Inflammatory macrophage treated with lipopolysaccharide for 4 hours (primary cell): ENCODE results near the gene SYTL4.

Experiments used
- DNase-seq: peaks from one replicate; pipeline ENCODE4 v3.0.0-alpha.2; 2020

The SYTL4 gene

GRCh38 chrX:100687128-100687527 is 44.8 kb downstream of the SYTL4 start:
- DNase-seq, result no peak

- DNase-seq, result no peak
These were observed 46.0 kb downstream of the SYTL4 start for GRCh38 chrX:100685997-100686305.

GRCh38 chrX:100685284-100685996 is 46.5 kb downstream of the SYTL4 start:
- peak; percentile 63 for DNase-seq

- no peak for DNase-seq
These were observed 49.0 kb downstream of the SYTL4 start for GRCh38 chrX:100682939-100683338.

GRCh38 chrX:100681599-100681998 is 50.3 kb downstream of the SYTL4 start:
- DNase-seq, result no peak

- DNase-seq, result no peak
These were observed 51.2 kb downstream of the SYTL4 start for GRCh38 chrX:100680756-100681155.

- no peak for DNase-seq
These were observed 54.2 kb downstream of the SYTL4 start for GRCh38 chrX:100677611-100678181.

- DNase-seq, result peak; percentile 56
These were observed 57.2 kb downstream of the SYTL4 start for GRCh38 chrX:100674705-100675104.

- peak; percentile 25 for DNase-seq
These were observed 58.4 kb downstream of the SYTL4 start for GRCh38 chrX:100673397-100673953.

GRCh38 chrX:100672966-100673365 is 59.0 kb downstream of the SYTL4 start:
- DNase-seq, result no peak

- no peak for DNase-seq
These were observed 68.3 kb downstream of the SYTL4 start for GRCh38 chrX:100663642-100664041.

- DNase-seq, result peak; percentile 48
These were observed 69.1 kb downstream of the SYTL4 start for GRCh38 chrX:100662796-100663195.

GRCh38 chrX:100662170-100662569 is 69.8 kb downstream of the SYTL4 start:
- no peak for DNase-seq

GRCh38 chrX:100659431-100660137 is 72.3 kb downstream of the SYTL4 start:
- DNase-seq, result no peak

GRCh38 chrX:100658941-100659381 is 73.0 kb downstream of the SYTL4 start:
- DNase-seq, result peak; percentile 10

- no peak for DNase-seq
These were observed 77.7 kb downstream of the SYTL4 start for GRCh38 chrX:100654261-100654660.

GRCh38 chrX:100652266-100652665 is 79.7 kb downstream of the SYTL4 start:
- no peak for DNase-seq

GRCh38 chrX:100650841-100651240 is 81.1 kb downstream of the SYTL4 start:
- no peak for DNase-seq

- DNase-seq, result peak; percentile 78
These were observed 82.2 kb downstream of the SYTL4 start for GRCh38 chrX:100649550-100650356.

- no peak for DNase-seq
These were observed 83.2 kb downstream of the SYTL4 start for GRCh38 chrX:100648458-100649417.

GRCh38 chrX:100647739-100648138 is 84.2 kb downstream of the SYTL4 start:
- DNase-seq, result no peak

- DNase-seq, result no peak
These were observed 84.8 kb downstream of the SYTL4 start for GRCh38 chrX:100647095-100647494.
